GM23338 (cell line): ENCODE measurements around the gene HGD.

Experiments
- CREB1 ChIP-seq: fragments of 250-450 bp; sonication (Bioruptor Pico); IDR thresholded peaks from 2 replicates; pipeline ENCODE4 v1.5.0; 2020; ENCODE audit warnings: low read depth, mild to moderate bottlenecking, moderate library complexity
- CTCF ChIP-seq, 2 experiments: fragments of 200-600 bp in 1 of 2; sonication (generic) in 1 of 2; conservative IDR thresholded peaks; 2 replicates each; pipeline versions ENCODE4 v1.5.1 to v1.6.1; 2016 to 2017; ENCODE audit warnings: antibody characterized with exemption in 2 of 2, low read depth in 2 of 2, mild to moderate bottlenecking in 2 of 2, moderate library complexity in 1 of 2
- ETS1 ChIP-seq: IDR thresholded peaks from 2 replicates; pipeline ENCODE4 v1.6.1; 2016; ENCODE audit warnings: antibody characterized with exemption
- EZH2 ChIP-seq: fragments of 200-600 bp; sonication (generic); IDR thresholded peaks from one replicate; pipeline ENCODE4 v1.8.0; 2017; ENCODE audit warnings: antibody characterized with exemption, mild to moderate bottlenecking, low read depth; ENCODE audit not compliant: unreplicated experiment
- EZH2phosphoT487 ChIP-seq: fragments of 200-600 bp; sonication (generic); IDR thresholded peaks from one replicate; pipeline ENCODE4 v1.8.1; 2018; ENCODE audit warnings: antibody characterized with exemption; ENCODE audit not compliant: unreplicated experiment
- JUNB ChIP-seq: IDR thresholded peaks from one replicate; pipeline ENCODE4 v1.6.1; 2016; ENCODE audit warnings: antibody characterized with exemption; ENCODE audit not compliant: unreplicated experiment
- NANOG ChIP-seq: IDR thresholded peaks from 2 replicates; pipeline ENCODE4 v1.6.1; 2016; ENCODE audit warnings: antibody characterized with exemption, borderline replicate concordance
- POLR2AphosphoS5 ChIP-seq: IDR thresholded peaks from 2 replicates; pipeline ENCODE4 v1.6.1; 2016; ENCODE audit warnings: antibody characterized with exemption, low read depth
- REST ChIP-seq: IDR thresholded peaks from one replicate; pipeline ENCODE4 v1.6.1; 2018; ENCODE audit warnings: antibody characterized with exemption; ENCODE audit not compliant: unreplicated experiment
- ZNF114 ChIP-seq: fragments of 250-450 bp; sonication (Bioruptor Pico); IDR thresholded peaks from 2 replicates; pipeline ENCODE4 v1.5.0; 2020; ENCODE audit warnings: mild to moderate bottlenecking, moderate library complexity
- ZNF331 ChIP-seq: fragments of 250-450 bp; sonication (Bioruptor Pico); IDR thresholded peaks from 2 replicates; pipeline ENCODE4 v1.5.0; 2020; ENCODE audit warnings: low read depth, mild to moderate bottlenecking, moderate library complexity
- ZNF462 ChIP-seq: fragments of 250-450 bp; sonication (Bioruptor Pico); IDR thresholded peaks from 2 replicates; pipeline ENCODE4 v1.5.0; 2020; ENCODE audit warnings: mild to moderate bottlenecking, moderate library complexity

- TF ChIP-seq CTCF (conservative IDR thresholded peaks at IDR 0.05; ENCODE audit: low read depth in 2 of 2) (no peak), REST (no peak), POLR2AphosphoS5 (no peak), EZH2 (no peak), EZH2phosphoT487 (no peak), CREB1 (no peak), ZNF331 (CRISPR knock-in tag) (no peak), NANOG (no peak), ZNF462 (CRISPR knock-in tag) (no peak), JUNB (no peak), ETS1 (no peak), ZNF114 (CRISPR knock-in tag) (no peak)
Measured at GRCh38 chr3:120608506-120608905, 73.5 kb downstream of the HGD start.
